Sigmoid colon (tissue), 7 donors: ENCODE measurements around the gene GARRE1. TPM values are rescaled to one million over a fixed set of nuclear protein-coding genes. Genes with fewer than 3 reads are reported as not detected.
A peak's percentile ranks its signal among the peaks of the same experiment; 100 is the strongest.
"Not testable (repeated sequence)": the region's sequence is repeated elsewhere in the genome, so short reads cannot be mapped to it uniquely, and the experiment has no call there.

Source experiments
- DNase-seq: peaks from one replicate; pipeline ENCODE4 v3.0.0-alpha.2; 2019
- H3K27ac ChIP-seq, 4 donors: fragments of 200-600 bp; sonication (generic); one replicate each; pipeline ENCODE4 v1.5.1; 2016 to 2019; ENCODE audit warnings: mild to moderate bottlenecking in 1 of 4
- H3K27me3 ChIP-seq, 3 donors: fragments of 200-600 bp; sonication (generic); one replicate each; pipeline ENCODE4 v1.5.1; 2019; ENCODE audit warnings: mild to moderate bottlenecking in 1 of 3
- H3K36me3 ChIP-seq, 4 donors: fragments of 200-600 bp; sonication (generic); one replicate each; pipeline ENCODE4 v1.5.1; 2016 to 2019
- H3K4me1 ChIP-seq, 4 donors: fragments of 200-600 bp; sonication (generic); one replicate each; pipeline ENCODE4 v1.5.1; 2017 to 2019
- H3K4me3 ChIP-seq, 4 donors: fragments of 200-600 bp; sonication (generic); one replicate each; pipeline ENCODE4 v1.5.1; 2017 to 2019; ENCODE audit warnings: mild to moderate bottlenecking in 2 of 4, moderate library complexity in 1 of 4
- H3K9me3 ChIP-seq, 4 donors: fragments of 200-600 bp in 3 of 4; sonication (generic) in 3 of 4; one replicate each; pipeline versions ENCODE4 v1.5.1 to v1.6.1; 2013 to 2019
- EP300 ChIP-seq, 4 donors: sonication (generic); formaldehyde crosslinking; IDR thresholded peaks; one replicate each; pipeline ENCODE4 v1.6.1; 2017; ENCODE audit warnings: antibody characterized with exemption in 4 of 4
- POLR2A ChIP-seq, 2 donors: fragments of 450-650 bp; IDR thresholded peaks; one replicate each; pipeline ENCODE4 v1.6.1; 2016; ENCODE audit warnings: antibody characterized with exemption in 2 of 2, mild to moderate bottlenecking in 2 of 2, moderate library complexity in 2 of 2
- POLR2AphosphoS5 ChIP-seq, 4 donors: sonication (generic); formaldehyde crosslinking; IDR thresholded peaks; one replicate each; pipeline ENCODE4 v1.6.1; 2017; ENCODE audit warnings: antibody characterized with exemption in 4 of 4
- whole genome bisulfite sequencing, 2 donors: extraction: QIAGEN DNeasy Blood & Tissue Kit; methylation state at CpG; one replicate each; pipeline ENCODE4 v1.1.7; 2013; 5-methylcytosine and 5-hydroxymethylcytosine counted together
- intact Hi-C: fragments of 100-400 bp; cut with DNase I; formaldehyde crosslinking; loops from one replicate; pipeline ENCODE4 v1.15.1; 2023
- polyA plus RNA-seq, 3 donors: library from polyadenylated mRNA; stranded (reverse); fragments of 200-250 nt; gene quantifications; one replicate each; pipeline ENCODE4 v1.2.3, GENCODE V29; 2013
- total RNA-seq, 4 donors: library from RNA; depleted of rRNA; stranded (reverse); fragments of >200 nt; gene quantifications; one replicate each; pipeline ENCODE4 v1.1.0, GENCODE V29; 2016
- TF ChIP-seq, protein P1 (sequence below), 4 experiments: fragments of 450-650 bp in 3 of 4; fragments of 200-600 bp in 1 of 4; IDR thresholded peaks; one replicate each; pipeline ENCODE4 v1.5.1; 2016 to 2019; ENCODE audit warnings: antibody characterized with exemption in 4 of 4, mild to moderate bottlenecking in 3 of 4, moderate library complexity in 2 of 4
- donor health status: healthy with polysubstance abuse.
- donor health status: Bipolar disorder and iron deficiency.
- donor health status: healthy.

GARRE1 gene
- total and polyA plus RNA-seq, 7 donors: 3.5 to 20.2 (median 11.1) TPM

DNA sequence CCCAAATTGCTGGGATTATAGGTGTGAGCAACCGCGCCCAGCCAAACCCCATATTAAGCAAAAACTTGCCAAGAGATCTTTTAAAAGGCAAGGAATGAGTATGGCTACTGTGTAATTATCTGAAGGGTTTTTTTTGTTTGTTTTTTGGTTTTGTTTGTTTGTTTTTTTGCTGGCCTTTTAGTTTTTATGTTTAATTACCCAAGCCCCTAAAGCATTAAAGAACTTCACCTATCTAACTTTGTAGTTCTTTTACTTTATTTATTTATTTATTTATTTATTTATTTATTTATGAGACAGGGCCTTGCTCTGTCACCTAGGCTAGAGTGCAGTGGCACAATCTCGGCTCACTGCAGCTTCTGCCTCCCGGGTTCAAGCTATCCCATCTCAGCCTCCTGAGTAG is 40.3 kb upstream of the GARRE1 start:
- Histone ChIP-seq H3K4me1 (peaks cover 0 to 14% (median 10%) of the 10 kb centered on the region in 4 donors), H3K27ac (no peak overlapping the region), H3K4me3 (no peak overlapping the region), H3K9me3 (no peaks in the 10 kb centered on the region), H3K27me3 (no peaks in the 10 kb centered on the region), H3K36me3 (peaks cover 8 to 77% (median 22%) of the 10 kb centered on the region in 4 donors)
- intact Hi-C loops: no loop called here
- WGBS, 2 donors: 96 to 98% methylated on average over 4 of the region's 4 CpGs
- TF ChIP-seq EP300 (IDR thresholded peaks at IDR 0.05): no peak
- no peak for TF ChIP-seq POLR2A (IDR thresholded peaks at IDR 0.05)
- TF ChIP-seq, protein P1, sequence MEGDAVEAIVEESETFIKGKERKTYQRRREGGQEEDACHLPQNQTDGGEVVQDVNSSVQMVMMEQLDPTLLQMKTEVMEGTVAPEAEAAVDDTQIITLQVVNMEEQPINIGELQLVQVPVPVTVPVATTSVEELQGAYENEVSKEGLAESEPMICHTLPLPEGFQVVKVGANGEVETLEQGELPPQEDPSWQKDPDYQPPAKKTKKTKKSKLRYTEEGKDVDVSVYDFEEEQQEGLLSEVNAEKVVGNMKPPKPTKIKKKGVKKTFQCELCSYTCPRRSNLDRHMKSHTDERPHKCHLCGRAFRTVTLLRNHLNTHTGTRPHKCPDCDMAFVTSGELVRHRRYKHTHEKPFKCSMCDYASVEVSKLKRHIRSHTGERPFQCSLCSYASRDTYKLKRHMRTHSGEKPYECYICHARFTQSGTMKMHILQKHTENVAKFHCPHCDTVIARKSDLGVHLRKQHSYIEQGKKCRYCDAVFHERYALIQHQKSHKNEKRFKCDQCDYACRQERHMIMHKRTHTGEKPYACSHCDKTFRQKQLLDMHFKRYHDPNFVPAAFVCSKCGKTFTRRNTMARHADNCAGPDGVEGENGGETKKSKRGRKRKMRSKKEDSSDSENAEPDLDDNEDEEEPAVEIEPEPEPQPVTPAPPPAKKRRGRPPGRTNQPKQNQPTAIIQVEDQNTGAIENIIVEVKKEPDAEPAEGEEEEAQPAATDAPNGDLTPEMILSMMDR (IDR thresholded peaks at IDR 0.05): no peak
- TF ChIP-seq POLR2AphosphoS5 (IDR thresholded peaks at IDR 0.05): no peak
- DNase-seq: no peak

DNA sequence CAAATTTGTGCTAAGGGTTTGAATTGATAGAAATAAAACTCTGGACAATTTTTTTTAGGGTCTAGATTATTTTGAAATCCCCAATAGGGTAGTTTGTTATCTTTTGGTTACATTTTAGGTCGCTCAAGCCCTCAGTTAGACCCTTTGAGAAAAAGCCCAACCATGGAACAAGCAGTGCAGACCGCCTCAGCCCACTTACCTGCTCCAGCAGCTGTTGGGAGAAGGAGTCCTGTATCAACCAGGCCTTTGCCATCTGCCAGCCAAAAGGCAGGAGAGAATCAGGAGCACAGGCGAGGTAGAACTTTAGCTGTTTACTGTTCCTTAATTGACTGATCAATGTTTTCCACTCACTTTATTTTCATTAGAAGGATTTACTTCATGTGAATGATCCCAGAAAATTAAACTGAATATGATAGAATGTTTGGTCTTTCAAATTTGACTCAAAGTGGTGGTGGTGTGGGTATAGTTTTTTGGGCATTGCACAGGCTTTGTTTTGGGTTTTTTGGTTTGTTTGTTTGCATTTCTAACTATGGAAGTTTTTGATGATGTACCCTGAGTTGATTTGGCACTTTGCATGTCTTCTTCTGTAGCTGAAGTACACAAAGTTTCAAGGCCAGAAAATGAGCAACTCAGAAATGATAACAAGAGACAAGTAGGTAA is 39.2 kb upstream of the GARRE1 start:
- no peak for TF ChIP-seq POLR2AphosphoS5 (IDR thresholded peaks at IDR 0.05)
- TF ChIP-seq POLR2A (IDR thresholded peaks at IDR 0.05): no peak
- TF ChIP-seq EP300 (IDR thresholded peaks at IDR 0.05): no peak
- TF ChIP-seq, protein P1 (IDR thresholded peaks at IDR 0.05): no peak
- Histone ChIP-seq H3K27ac (no peak overlapping the region), H3K4me1 (peaks cover 0 to 14% (median 10%) of the 10 kb centered on the region in 4 donors), H3K27me3 (no peaks in the 10 kb centered on the region), H3K4me3 (no peak overlapping the region), H3K36me3 (peaks cover 6 to 77% (median 15%) of the 10 kb centered on the region in 4 donors), H3K9me3 (no peaks in the 10 kb centered on the region)
- WGBS, 2 donors: 94 to 97% methylated on average over 3 of the region's 3 CpGs
- DNase-seq: no peak
- intact Hi-C loops: no loop called here

DNA sequence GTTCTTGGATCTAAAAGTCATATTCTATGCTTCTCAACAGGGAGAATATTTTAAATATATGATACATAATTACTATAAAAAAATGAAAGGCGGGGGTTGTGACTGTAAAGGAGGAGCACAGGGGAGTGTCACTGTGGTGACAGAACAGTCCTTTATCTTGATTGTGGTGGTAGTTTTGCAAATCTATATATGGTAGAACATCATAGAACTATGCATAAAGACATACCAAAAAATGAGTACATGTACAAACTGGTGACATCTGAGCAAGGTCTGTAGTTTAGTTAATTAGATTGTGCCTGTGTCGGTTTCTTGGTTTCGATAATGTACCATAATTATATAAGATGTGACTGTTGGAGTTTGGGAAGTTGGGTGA is 38.7 kb upstream of the GARRE1 start:
- TF ChIP-seq EP300 (IDR thresholded peaks at IDR 0.05): no peak
- Histone ChIP-seq H3K27me3 (no peaks in the 10 kb centered on the region), H3K4me3 (no peak overlapping the region), H3K4me1 (peaks cover 0 to 14% (median 10%) of the 10 kb centered on the region in 4 donors), H3K9me3 (no peaks in the 10 kb centered on the region), H3K36me3 (peaks cover under 1 to 75% (median 10%) of the 10 kb centered on the region in 4 donors), H3K27ac (no peak overlapping the region)
- intact Hi-C loops: no loop called here
- DNase-seq: no peak
- WGBS, 2 donors: 95 to 97% methylated on average over 3 of the region's 3 CpGs

DNA sequence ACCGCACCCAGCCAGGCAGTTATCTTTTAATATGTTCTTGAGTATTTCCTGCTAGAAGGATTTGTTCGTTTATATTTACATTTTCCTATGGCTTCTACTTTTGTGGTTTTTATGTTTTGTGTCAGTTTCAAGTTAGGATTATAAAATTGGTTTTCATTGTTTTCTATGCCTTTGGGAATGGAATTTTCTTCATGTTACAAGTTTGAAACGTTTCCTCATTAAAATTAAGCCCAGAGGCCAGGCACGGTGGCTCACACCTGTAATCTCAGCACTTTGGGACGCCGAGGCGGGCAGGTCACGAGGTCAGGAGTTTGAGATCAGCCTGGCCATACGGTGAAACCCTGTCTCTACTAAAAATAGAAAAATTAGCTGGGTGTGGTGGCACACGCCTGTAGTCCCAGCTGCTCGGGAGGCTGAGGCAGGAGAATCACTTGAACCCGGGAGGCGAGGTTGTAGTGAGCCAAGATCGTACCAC is 37.6 kb upstream of the GARRE1 start:
- H3K27me3 ChIP-seq, H3K27ac ChIP-seq, H3K9me3 ChIP-seq, intact Hi-C loops, DNase-seq, H3K4me3 ChIP-seq: not testable (repeated sequence)
- Histone ChIP-seq H3K36me3 (peaks cover 6 to 75% (median 10%) of the 10 kb centered on the region in 4 donors), H3K4me1 (peaks cover 0 to 14% (median 10%) of the 10 kb centered on the region in 4 donors)
- 67 to 80% methylated on average over 14 of the region's 14 CpGs for WGBS, 2 donors

DNA sequence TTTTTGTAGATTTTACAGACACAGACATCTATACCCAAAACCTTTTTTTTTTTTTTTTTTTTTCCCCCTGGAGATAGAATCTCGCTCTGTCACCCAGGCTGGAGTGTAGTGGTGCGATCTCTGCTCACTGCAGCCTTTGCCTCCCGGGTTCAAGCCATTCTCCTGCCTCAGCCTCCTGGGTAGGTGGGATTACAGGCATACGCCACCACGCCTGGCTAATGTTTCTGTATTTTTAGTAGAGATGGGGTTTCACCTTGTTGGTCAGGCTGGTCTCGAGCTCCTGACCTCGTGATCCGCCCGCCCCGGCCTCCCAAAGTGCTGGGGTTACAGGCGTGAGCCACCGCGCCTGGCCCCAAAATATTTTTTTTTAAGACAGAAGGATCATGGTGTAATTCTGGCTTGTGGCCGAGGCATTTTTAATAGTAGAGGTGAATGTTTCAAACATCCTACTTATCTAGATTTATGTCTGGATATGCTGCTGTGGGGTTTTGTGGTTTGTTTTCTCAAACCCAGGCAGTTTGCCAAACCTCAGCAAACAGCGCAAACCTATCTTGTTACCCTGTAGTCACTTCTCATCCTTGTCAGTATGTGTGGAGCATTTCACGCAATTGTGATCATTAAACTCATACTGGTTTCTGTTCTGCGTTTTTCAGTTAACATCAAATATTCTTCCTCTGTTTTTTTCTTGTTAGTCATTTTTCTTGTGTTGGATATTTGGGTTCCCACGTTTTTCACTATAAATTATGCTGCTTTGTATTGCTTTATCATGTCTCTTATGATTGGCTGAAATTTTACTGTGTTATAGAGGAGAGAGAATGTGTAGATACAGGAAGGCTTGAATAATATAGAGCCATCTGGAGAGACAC is 36.2 kb upstream of the GARRE1 start:
- Histone ChIP-seq H3K9me3 (no peaks in the 10 kb centered on the region), H3K36me3 (peaks cover 12 to 76% (median 20%) of the 10 kb centered on the region in 4 donors), H3K27ac (peak overlapping the region in 3 of 4 donors; percentile 9 to 49 (median 19)), H3K27me3 (no peaks in the 10 kb centered on the region), H3K4me1 (peaks cover 0 to 14% (median 10%) of the 10 kb centered on the region in 4 donors), H3K4me3 (no peak overlapping the region)
- intact Hi-C loops: no loop called here
- WGBS, 2 donors: 46 to 51% methylated on average over 18 of the region's 18 CpGs
- TF ChIP-seq EP300 (IDR thresholded peaks at IDR 0.05): no peak
- TF ChIP-seq POLR2A (IDR thresholded peaks at IDR 0.05): no peak
- no peak for TF ChIP-seq POLR2AphosphoS5 (IDR thresholded peaks at IDR 0.05)
- TF ChIP-seq, protein P1 (IDR thresholded peaks at IDR 0.05): no peak
- no peak for DNase-seq
